CD4-positive, alpha-beta T cell treated with Interleukin-6 for 4 hours (primary cell): ENCODE results near the gene SVBP.

Experiments
- DNase-seq: peaks from one replicate; pipeline ENCODE4 v3.0.0-alpha.2; 2020; ENCODE audit warnings: mixed read lengths

SVBP gene

GRCh38 chr1:42797979-42798378 is 19.2 kb downstream of the SVBP start:
- DNase-seq = no peak

GRCh38 chr1:42797414-42797813 is 19.8 kb downstream of the SVBP start:
- DNase-seq = no peak

- DNase-seq = no peak
These were observed 23.4 kb downstream of the SVBP start for GRCh38 chr1:42793824-42794223.

DNA sequence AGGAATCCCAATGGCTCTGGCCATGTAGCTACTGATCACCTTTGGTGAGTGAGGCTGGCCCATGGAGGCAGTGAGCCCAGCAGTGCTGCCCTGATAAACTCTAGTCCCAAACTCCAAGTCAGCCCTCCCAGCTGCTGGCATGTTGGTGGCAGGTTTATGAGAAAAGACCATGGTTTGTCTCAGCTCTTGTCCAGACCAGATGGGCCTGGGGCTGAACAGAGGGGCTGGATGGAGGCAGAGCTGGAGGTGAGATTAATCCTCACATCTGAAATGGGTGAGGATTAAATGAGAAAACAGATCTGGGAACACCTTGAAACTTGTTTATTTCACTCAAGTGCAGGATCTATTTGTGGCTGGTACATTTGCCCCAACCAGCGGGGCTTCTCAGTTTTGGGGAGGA is 29.2 kb downstream of the SVBP start:
- no peak for DNase-seq

DNA sequence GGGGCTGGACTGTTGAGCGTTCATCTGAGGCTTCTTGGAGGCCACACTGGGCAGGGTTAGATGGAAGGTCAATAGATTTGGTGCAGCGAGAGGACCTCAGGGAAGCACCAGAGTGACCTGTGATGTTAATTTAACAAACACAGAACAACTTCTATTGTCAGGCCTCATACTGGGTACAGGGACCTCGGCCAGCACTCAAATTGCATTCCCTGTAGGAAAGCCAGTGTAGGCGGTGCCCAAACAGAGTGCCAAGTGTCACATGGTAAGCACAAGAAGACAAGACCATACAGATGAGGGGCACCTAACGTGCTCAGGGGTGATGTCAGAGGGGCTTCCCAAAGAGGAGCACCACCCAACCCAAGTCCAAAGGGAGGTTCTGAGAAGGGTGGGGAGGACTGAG is 31.1 kb downstream of the SVBP start:
- DNase-seq = no peak

- peak; percentile 69 for DNase-seq
These were observed 32.1 kb downstream of the SVBP start, which contains the start of gene TMEM269 for GRCh38 chr1:42784946-42785693. TSS of gene TMEM269 (plus strand) at chr1:42784991. CDS start at chr1:42789894, 4,903 bp downstream.

GRCh38 chr1:42784547-42784945 is 32.7 kb downstream of the SVBP start:
- no peak for DNase-seq

- no peak for DNase-seq
These were observed 34.1 kb downstream of the SVBP start for GRCh38 chr1:42783092-42783491.

GRCh38 chr1:42780176-42780575 is 37.0 kb downstream of the SVBP start:
- no peak for DNase-seq

DNA sequence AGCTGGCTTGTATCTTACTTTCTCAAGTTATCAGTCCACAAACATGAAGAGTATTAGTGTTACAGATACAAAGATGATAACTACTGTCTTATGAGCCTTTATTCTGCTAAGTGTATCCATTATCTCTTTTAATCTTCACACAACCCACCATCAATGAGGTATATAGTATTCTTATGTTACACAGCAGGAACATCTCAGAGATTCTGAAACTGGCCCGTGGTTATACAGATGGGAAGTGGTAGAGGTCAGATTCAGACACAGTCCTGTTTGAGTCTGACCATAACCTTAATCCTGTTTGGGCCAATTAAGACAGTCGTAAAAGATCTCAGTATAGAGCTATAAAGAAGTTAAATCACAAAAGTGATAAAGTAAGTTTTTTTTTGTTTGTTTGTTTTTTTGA is 37.5 kb downstream of the SVBP start:
- no peak for DNase-seq

- DNase-seq = peak; percentile 41
These were observed 39.3 kb downstream of the SVBP start for GRCh38 chr1:42777852-42778251.

GRCh38 chr1:42776502-42776901 is 40.7 kb downstream of the SVBP start:
- DNase-seq = no peak

DNA sequence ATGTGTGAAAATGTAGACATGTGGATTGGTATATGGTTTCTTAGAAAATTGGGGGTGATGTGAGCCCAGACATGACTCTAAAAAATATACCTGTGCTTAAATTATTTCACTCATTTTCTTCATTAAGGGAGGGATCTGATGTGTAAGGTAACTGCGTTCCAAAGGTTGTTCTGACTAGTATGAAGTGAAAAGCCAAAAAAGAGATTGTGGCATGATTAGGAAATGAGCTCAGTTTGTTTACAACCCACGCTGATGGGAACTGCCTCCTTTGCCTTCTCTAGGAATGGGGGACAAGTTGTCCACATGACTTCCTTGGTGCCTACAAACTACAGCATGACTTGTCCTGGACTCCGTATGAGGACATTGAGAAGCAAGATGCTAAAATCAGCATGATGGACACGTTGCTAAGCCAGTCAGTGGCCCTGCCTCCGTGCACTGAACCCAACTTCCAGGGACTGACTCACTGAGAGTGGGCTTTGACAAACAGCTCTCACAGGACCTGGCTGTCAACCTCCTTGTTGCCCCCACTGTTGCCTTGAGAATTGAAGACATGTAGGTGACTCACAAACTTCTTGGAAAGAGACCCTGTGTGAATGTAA is 42.2 kb downstream of the SVBP start:
- DNase-seq = no peak

DNA sequence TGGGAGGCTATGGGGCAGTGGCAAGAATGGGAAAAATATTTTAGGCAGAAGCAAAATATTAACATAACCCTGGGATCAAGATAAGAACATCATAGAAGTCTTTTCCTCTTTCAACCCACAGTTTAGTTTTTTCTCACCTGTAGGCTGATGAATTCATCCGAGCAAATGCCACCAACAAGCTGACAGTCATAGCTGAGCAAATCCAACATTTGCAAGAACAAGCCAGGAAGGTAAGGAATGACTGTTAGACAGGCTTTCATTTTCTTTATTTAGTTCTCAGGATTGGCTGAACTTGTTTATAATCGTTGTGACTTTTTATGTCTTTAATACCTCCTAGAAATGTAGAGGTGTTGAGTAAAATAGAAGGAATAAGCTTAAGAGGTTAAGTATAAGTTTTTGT is 43.8 kb downstream of the SVBP start:
- no peak for DNase-seq

DNA sequence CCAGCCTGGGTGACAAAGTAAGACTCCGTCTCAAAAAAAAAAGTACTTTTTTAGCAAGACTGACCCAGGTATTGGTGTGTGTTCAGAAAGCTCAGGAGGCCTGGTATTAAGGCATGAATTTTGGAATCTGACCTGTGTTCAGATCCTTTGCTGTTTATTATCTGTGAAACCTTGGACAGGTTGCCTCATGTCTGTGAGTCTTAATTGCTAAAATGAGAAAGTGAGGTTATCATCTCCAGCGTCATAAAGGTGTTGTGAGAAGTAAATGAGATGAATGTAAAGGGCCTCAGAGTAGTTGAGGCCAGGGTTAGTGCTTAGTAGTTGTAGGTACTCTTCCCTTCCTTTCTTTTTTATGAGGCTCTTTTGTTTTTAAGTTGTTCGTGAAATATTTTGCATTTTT is 47.4 kb downstream of the SVBP start:
- DNase-seq = no peak

- no peak for DNase-seq
These were observed 49.0 kb downstream of the SVBP start for GRCh38 chr1:42768172-42768571.

DNA sequence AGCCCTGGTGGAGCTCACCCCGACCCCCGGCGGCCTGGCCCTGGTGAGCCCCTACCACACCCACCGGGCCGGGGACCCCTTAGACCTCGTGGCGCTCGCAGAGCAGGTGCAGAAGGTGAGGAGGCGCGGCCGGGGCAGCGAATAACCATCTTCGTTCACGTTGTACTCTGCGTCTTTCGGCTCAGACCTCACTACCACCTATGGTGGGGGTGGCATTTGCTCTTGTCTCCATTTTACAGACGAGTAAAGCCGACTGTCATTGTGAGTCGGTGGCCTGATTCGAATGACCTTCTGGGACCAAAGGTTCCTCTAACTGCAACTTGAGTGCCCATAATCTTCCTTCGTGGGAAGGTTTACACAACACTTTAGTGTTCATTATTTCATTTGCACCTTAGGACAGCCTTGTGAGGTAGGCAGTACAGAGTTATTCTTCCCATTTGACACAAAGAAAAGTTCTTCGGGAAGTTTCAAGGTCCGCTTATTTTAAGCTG is 49.6 kb downstream of the SVBP start:
- no peak for DNase-seq

- peak; percentile 100 for DNase-seq
These were observed 50.3 kb downstream of the SVBP start, which contains the start of the genes C1orf50 and P3H1 for GRCh38 chr1:42766741-42767509. TSS of gene C1orf50 (plus strand) at chr1:42767249. CDS start at chr1:42767312, 63 bp downstream. TSS of gene P3H1 (minus strand) at chr1:42767028. CDS start at chr1:42766971, 57 bp downstream.

DNA sequence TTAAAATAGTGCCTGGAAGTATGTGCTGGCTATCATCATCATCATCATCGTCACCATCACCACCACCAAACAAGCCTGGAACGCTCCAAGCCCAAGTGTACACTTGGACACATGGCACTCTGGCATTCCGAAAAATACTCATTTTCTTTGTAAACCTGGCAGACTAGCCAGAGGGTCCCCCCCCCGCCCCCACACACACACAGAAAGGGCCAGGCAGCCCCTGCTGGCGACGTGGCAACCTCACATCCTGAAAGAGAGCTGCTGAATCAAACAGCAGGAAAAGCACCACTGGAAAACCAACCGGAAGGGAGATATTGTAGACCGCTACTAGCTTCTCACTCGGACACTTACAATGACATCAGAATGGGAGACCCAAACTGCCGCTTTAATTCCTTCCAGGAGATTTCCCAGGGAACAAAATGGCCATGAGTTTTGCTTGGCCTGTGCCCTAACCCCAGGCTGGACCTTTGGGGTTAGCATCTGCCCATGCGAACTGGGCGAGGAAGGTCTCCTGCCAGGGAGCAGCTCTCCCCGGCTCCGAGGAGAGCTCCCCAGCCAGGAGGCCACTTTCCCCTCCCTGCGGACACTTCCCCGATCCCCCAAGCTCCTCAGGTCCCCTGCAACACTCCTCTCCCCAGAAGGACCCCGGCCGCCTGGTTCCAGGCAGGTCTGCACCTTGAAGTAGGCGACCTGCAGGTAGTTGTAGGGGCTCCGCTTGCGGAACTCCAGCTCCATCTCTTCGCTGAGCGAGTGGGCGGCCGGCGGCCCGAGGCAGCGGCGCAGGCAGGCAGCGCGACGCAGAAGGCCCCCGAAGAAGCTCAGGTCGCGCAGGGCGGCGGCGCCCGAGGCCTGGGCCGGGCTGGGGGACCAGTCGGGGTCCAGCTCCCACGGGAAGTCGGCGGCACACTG is 51.1 kb downstream of the SVBP start:
- peak; percentile 43 for DNase-seq

DNA sequence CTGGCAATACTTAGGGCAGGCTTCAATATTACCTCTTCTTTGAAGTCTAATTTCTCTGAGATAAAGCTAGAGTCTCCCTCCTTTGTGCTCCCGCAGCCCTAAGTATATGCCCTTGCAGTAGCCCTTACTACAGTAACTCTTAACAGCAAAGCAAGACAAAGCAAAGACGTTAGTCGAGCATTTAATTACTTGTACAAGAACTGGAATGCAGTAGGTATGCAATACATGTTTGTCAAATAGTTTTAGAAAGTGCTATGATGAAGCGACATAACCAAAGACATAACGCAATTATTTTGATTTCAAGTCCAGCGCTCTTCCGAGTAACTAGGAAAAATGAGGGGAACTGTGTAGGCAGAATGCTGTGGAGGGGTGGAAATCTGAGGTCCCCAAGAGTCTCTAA is 51.9 kb downstream of the SVBP start:
- no peak for DNase-seq

- no peak for DNase-seq
These were observed 54.9 kb downstream of the SVBP start for GRCh38 chr1:42762269-42762668.

DNA sequence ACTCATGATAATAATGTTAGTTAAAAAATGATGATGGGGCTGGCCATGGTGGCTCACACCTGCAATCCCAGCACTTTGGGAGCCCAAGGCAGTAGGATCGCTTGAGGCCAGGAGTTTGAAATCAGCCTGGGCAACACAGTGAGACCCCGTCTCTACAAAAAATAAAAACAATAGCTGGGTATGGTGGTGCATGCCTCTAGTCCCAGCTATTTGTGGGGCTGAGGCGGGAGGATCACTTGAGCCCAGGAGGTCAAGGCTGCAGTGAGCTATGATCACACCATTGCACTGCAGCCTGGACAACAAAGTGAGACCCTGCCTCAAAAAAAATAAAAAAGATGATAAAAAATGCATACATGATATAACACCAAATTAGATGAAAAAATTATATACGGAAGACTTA is 55.6 kb downstream of the SVBP start:
- DNase-seq = no peak
